GM23338 (cell line): Measurements from ENCODE around the gene TEX36. TPM values are rescaled to one million over a fixed set of nuclear protein-coding genes. Genes with fewer than 3 reads are reported as not detected.

Experiments
- CREB1 ChIP-seq: fragments of 250-450 bp; sonication (Bioruptor Pico); IDR thresholded peaks from 2 replicates; pipeline ENCODE4 v1.5.0; 2020; ENCODE audit warnings: low read depth, mild to moderate bottlenecking, moderate library complexity
- CTCF ChIP-seq, 2 experiments: fragments of 200-600 bp in 1 of 2; sonication (generic) in 1 of 2; conservative IDR thresholded peaks; 2 replicates each; pipeline versions ENCODE4 v1.5.1 to v1.6.1; 2016 to 2017; ENCODE audit warnings: antibody characterized with exemption in 2 of 2, low read depth in 2 of 2, mild to moderate bottlenecking in 2 of 2, moderate library complexity in 1 of 2
- NANOG ChIP-seq: IDR thresholded peaks from 2 replicates; pipeline ENCODE4 v1.6.1; 2016; ENCODE audit warnings: antibody characterized with exemption, borderline replicate concordance
- POLR2AphosphoS5 ChIP-seq: IDR thresholded peaks from 2 replicates; pipeline ENCODE4 v1.6.1; 2016; ENCODE audit warnings: antibody characterized with exemption, low read depth
- ZNF114 ChIP-seq: fragments of 250-450 bp; sonication (Bioruptor Pico); IDR thresholded peaks from 2 replicates; pipeline ENCODE4 v1.5.0; 2020; ENCODE audit warnings: mild to moderate bottlenecking, moderate library complexity
- polyA plus RNA-seq: library from polyadenylated mRNA; unstranded; fragments of >200 nt; fragmentation: Nextera tagmentation; extraction: Ambion mirVana; gene quantifications from 2 replicates; pipeline ENCODE4 v1.2.1, GENCODE V29; 2016
- total RNA-seq: library from RNA; depleted of rRNA; stranded (reverse); fragments of >200 nt; shearing (Covaris generic); gene quantifications from 2 replicates; pipeline ENCODE4 v1.2.3, GENCODE V29; 2014; rRNA removed

TEX36 gene
- total and polyA plus RNA-seq, 2 experiments from 2014 or later: not detected

- TF ChIP-seq POLR2AphosphoS5 (no peak), ZNF114 (CRISPR knock-in tag) (no peak), CREB1 (CRISPR knock-in tag) (no peak), CTCF (conservative IDR thresholded peaks at IDR 0.05; ENCODE audit: low read depth in 2 of 2) (no peak), NANOG (no peak)
Observed at GRCh38 chr10:125606414-125607010, 76.5 kb downstream of the TEX36 start (continued).

Other genes with a start within 250 kb of the TEX36 start
- gene EDRF1, start 36.5 kb upstream of the TEX36 start, total RNA-seq: 44.7 and 48.8 TPM in 2 replicates
- gene EDRF1, start 36.5 kb upstream of the TEX36 start, polyA plus RNA-seq: 20.1 and 25.0 TPM in 2 replicates
- gene MMP21, start 92.7 kb upstream of the TEX36 start, total RNA-seq: not detected in 2 replicates
- 0.10 TPM in 1 of 2 replicates, not detected in the other for gene MMP21, start 92.7 kb upstream of the TEX36 start, polyA plus RNA-seq
- gene UROS, start 140.1 kb upstream of the TEX36 start, total RNA-seq: 43.4 and 47.1 TPM in 2 replicates
- gene UROS, start 140.1 kb upstream of the TEX36 start, polyA plus RNA-seq: 39.0 and 41.3 TPM in 2 replicates
- 91.1 and 98.6 TPM in 2 replicates for gene BCCIP, start 140.4 kb upstream of the TEX36 start, total RNA-seq
- gene BCCIP, start 140.4 kb upstream of the TEX36 start, polyA plus RNA-seq: 189 and 214 TPM in 2 replicates
- 21.3 and 21.6 TPM in 2 replicates for gene DHX32, start 198.1 kb upstream of the TEX36 start, total RNA-seq
- 7.2 and 9.5 TPM in 2 replicates for gene DHX32, start 198.1 kb upstream of the TEX36 start, polyA plus RNA-seq
- 0.69 TPM in 1 of 2 replicates, not detected in the other for gene FANK1, start 213.4 kb upstream of the TEX36 start, total RNA-seq
- gene FANK1, start 213.4 kb upstream of the TEX36 start, polyA plus RNA-seq: 0.37 and 0.56 TPM in 2 replicates